ENCODE data around the gene SYT6. TPM values are rescaled to one million over a fixed set of nuclear protein-coding genes. Genes with fewer than 3 reads are reported as not detected.
"Not testable (repeated sequence)": the region's sequence is repeated elsewhere in the genome, so short reads cannot be mapped to it uniquely, and the experiment has no call there.

SYT6 gene
- total RNA-seq, 2 experiments from 2014 or later, result not detected

DNA sequence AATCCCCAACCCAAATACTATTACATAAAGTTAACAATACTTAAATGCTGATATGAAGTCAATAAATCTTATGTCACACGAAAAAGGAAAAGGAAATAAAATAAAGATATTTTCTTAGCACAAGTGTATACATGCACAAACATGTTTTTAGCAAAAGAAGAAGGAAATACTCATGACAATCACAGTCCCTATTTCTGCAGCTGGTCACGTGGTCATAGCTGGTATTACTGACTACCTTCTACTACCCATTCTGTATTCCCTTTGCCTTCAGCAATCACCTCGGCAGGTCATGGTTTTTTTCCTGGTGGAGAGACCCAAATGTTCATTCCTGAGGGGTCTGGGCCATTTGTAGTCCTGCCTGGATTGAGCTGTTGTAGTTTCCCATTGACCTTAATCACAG lies 88.0 kb downstream of the SYT6 start:
- H3K36me3 Mint-ChIP-seq; H3K4me1 Mint-ChIP-seq (ENCODE audit: low read depth); DNase-seq; CTCF ChIA-PET; H3K27me3 Mint-ChIP-seq; H3K4me3 Mint-ChIP-seq; POLR2A ChIA-PET; H3K9me3 Mint-ChIP-seq; intact Hi-C loops (cut with micrococcal nuclease); H3K27ac Mint-ChIP-seq: not testable (repeated sequence)

- no peak for DNase-seq
- no peaks in the 10 kb centered on the region for H3K4me1 Mint-ChIP-seq (ENCODE audit: low read depth)
- H3K27ac Mint-ChIP-seq, result no peak overlapping the region
- H3K27me3 Mint-ChIP-seq, result no peaks in the 10 kb centered on the region
- POLR2A ChIA-PET, result no interaction called here
- no peak overlapping the region for H3K4me3 Mint-ChIP-seq
- CTCF ChIA-PET, result no interaction called here
- intact Hi-C loops (cut with micrococcal nuclease), result no loop called here
- H3K9me3 Mint-ChIP-seq, result peaks cover 4% of the 10 kb centered on the region
- H3K36me3 Mint-ChIP-seq, result no peaks in the 10 kb centered on the region
These were observed 90.1 kb downstream of the SYT6 start for GRCh38 chr1:114063544-114063943.

DNA sequence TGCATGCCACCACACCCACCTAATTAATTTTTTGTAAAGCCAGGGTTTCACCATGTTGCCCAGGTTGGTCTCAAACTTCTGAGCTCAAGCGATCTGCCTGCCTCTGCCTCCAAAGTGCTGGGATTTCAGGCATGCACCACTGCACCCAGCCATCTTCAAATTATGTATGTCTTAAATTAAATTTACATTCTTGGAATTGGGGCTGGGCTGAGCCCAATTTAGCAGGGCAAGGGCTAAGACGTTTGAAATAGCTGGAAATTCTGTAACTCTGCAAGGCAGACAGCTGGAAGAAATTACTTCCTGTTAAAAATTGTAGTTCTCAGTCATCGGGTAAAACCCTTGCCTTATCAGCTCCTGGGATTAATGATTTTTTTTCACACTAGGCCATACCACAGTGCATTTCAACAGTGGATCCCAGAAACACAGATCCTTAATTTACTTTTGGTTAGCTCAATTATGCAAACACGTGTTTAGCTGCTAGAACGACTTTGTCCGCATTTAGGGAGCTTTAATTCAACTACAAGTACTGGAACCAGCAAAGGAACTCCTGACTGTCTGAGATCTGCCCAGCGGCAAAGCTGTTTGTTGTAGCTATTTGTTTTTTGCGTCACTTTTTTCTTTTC lies 91.1 kb downstream of the SYT6 start:
- CTCF ChIA-PET, result no interaction called here
- Mint-ChIP-seq H3K4me3 (no peak overlapping the region), H3K9me3 (peaks cover 7% of the 10 kb centered on the region), H3K27me3 (no peaks in the 10 kb centered on the region), H3K4me1 (ENCODE audit: low read depth) (no peaks in the 10 kb centered on the region), H3K27ac (no peak overlapping the region), H3K36me3 (no peaks in the 10 kb centered on the region)
- no peak for DNase-seq
- POLR2A ChIA-PET, result no interaction called here
- intact Hi-C loops (cut with micrococcal nuclease), result no loop called here

DNA sequence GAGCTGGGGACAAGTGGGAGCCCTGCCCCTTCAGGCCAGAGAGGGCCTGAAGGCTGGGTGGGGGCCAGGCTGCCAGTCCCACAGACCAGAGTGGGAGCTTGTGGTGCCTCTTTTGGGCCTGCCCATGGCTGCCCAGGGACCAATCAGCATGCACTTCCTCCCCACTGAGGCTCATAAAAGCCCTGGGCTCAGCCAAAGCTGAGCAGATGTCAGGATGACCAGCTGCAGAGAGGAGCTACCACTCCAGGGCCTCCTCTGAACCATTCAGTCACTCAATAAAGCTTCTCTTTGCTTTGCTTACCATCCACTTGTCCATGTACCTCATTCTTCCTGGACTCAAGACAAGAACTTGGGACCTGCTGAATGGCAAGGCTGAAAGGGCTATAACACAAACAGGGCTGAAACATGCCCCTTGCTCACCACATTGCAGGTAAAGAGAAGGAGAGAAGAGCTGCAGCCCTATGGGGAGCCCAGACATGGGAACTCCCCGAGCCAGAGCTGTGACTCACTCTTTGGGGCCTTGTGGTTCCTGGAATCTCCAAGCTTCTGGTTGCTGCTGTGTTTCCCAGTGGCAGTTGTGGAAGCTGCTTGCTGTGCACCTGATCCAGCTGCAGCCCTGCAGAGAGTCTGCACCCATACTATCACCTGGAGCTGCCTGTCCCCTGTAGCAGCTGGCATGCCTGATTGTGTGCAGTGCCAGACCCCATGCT lies 92.4 kb downstream of the SYT6 start:
- no peaks in the 10 kb centered on the region for H3K36me3 Mint-ChIP-seq

DNA sequence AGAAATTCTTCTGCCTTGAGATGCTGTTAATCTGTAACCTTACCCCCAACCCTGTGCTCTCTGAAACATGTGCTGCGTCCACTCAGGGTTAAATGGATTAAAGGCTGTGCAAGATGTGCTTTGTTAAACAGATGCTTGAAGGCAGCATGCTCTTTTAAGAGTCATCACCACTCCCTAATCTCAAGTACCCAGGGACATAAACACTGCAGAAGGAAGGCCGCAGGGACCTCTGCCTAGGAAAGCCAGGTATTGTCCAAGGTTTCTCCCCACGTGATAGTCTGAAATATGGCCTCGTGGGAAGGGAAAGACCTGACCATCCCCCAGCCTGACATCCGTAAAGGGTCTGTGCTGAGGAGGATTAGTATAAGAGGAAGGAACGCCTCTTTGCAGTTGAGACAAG lies 95.4 kb downstream of the SYT6 start:
- H3K36me3 Mint-ChIP-seq; H3K4me3 Mint-ChIP-seq; H3K4me1 Mint-ChIP-seq (ENCODE audit: low read depth); DNase-seq; intact Hi-C loops (cut with micrococcal nuclease); POLR2A ChIA-PET; CTCF ChIA-PET; H3K27ac Mint-ChIP-seq; H3K27me3 Mint-ChIP-seq: not testable (repeated sequence)
- H3K9me3 Mint-ChIP-seq, result peaks cover 16% of the 10 kb centered on the region

More for the DNA sequence above, 92.4 kb downstream of the SYT6 start:
- no peaks in the 10 kb centered on the region for H3K4me1 Mint-ChIP-seq (ENCODE audit: low read depth)
- intact Hi-C loops (cut with micrococcal nuclease), result no loop called here
- H3K4me3 Mint-ChIP-seq, result no peak overlapping the region
- no peak overlapping the region for H3K27ac Mint-ChIP-seq
- ChIA-PET CTCF (no interaction called here), POLR2A (no interaction called here)
- H3K27me3 Mint-ChIP-seq, result peaks cover 3% of the 10 kb centered on the region
- no peak for DNase-seq
- H3K9me3 Mint-ChIP-seq, result peaks cover 16% of the 10 kb centered on the region

DNA sequence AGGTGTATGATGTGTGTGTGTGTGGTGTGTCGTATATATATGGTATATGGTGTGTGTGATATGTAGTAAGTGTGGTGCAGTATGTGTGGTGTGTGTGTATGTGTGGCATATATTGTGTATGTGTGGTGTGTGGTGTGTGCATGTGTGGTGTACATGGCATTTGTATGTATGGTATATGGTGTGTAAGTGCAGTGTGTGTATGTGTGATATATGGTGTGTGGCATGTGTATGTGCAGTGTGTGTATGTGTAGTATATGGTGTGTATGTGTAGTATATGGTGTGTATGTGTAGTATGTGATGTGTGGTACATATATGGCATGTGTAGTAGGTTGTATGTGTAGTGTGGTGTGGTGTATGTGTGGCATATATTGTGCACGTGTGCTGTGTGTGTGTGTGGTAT lies 99.5 kb downstream of the SYT6 start:
- H3K27me3 Mint-ChIP-seq, result peaks cover 4% of the 10 kb centered on the region
- peaks cover 12% of the 10 kb centered on the region for H3K9me3 Mint-ChIP-seq
- intact Hi-C loops (cut with micrococcal nuclease), result no loop called here
- DNase-seq, result no peak
- no peaks in the 10 kb centered on the region for H3K4me1 Mint-ChIP-seq (ENCODE audit: low read depth)
- H3K27ac Mint-ChIP-seq, result no peak overlapping the region
- CTCF ChIA-PET, result interaction anchor here (1.3 kb wide), 1 partner anchor 21 kb away, joined by 5 read pairs; no protein-coding TSS in a partner anchor
- H3K36me3 Mint-ChIP-seq, result no peaks in the 10 kb centered on the region
- H3K4me3 Mint-ChIP-seq, result no peak overlapping the region
- POLR2A ChIA-PET, result no interaction called here

DNA sequence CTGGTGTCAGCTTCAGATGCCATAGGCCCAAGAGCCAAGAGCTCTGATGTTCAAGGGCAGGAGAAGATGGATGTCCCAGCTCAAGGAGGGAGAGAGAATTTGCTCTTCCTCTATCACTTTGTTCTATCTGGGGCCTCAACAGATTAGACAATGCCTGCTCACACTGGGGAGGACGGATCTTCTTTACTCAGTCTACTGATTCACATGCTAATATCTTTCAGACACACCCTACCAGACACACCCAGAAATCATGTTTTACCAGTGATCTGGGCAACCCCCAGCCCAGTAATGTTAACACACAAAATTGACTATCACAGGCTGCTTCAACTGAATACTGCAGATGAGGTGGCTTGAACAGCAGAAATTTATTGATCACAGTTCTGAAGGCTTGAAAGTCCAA lies 105.4 kb downstream of the SYT6 start:
- H3K9me3 Mint-ChIP-seq, result no peaks in the 10 kb centered on the region
- H3K4me3 Mint-ChIP-seq, result no peak overlapping the region
- CTCF ChIA-PET, result no interaction called here

GRCh38 chr1:114043548-114043947 lies 110.1 kb downstream of the SYT6 start:
- CTCF ChIA-PET, result no interaction called here
- Mint-ChIP-seq H3K4me3 (no peak overlapping the region), H3K27me3 (no peaks in the 10 kb centered on the region), H3K27ac (no peak overlapping the region), H3K9me3 (no peaks in the 10 kb centered on the region), H3K36me3 (no peaks in the 10 kb centered on the region), H3K4me1 (ENCODE audit: low read depth) (peaks cover 3% of the 10 kb centered on the region)
- DNase-seq, result no peak
- POLR2A ChIA-PET, result no interaction called here
- intact Hi-C loops (cut with micrococcal nuclease), result no loop called here

More for the DNA sequence above, 105.4 kb downstream of the SYT6 start:
- Mint-ChIP-seq H3K4me1 (ENCODE audit: low read depth) (no peaks in the 10 kb centered on the region), H3K27ac (no peak overlapping the region), H3K36me3 (no peaks in the 10 kb centered on the region), H3K27me3 (no peaks in the 10 kb centered on the region)
- intact Hi-C loops (cut with micrococcal nuclease), result no loop called here
- POLR2A ChIA-PET, result no interaction called here
- DNase-seq, result no peak

DNA sequence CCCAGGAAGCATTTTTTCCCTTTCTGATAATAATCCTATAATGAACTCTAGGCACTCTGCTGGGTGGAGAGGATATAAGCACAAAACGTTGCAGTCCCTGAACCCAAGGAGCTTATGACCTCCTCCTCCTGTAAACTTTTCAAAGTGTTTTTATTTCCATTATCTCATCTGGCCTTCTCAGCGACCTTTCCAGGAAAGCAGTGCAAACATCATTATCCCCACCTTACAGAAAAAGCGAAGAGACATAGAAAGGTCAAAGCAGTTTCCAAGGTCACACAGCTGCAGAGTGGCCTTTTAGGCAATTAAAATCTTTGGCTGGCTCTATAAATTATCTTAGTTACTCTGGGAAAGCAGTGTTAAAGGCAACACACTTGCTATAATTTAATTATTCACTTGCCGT lies 110.6 kb downstream of the SYT6 start:
- peaks cover 3% of the 10 kb centered on the region for H3K4me1 Mint-ChIP-seq (ENCODE audit: low read depth)
- POLR2A ChIA-PET, result no interaction called here
- intact Hi-C loops (cut with micrococcal nuclease), result no loop called here
- H3K27me3 Mint-ChIP-seq, result no peaks in the 10 kb centered on the region
- no peak overlapping the region for H3K27ac Mint-ChIP-seq
- no peak overlapping the region for H3K4me3 Mint-ChIP-seq
- CTCF ChIA-PET, result no interaction called here
- no peak for DNase-seq
- H3K36me3 Mint-ChIP-seq, result no peaks in the 10 kb centered on the region
- no peaks in the 10 kb centered on the region for H3K9me3 Mint-ChIP-seq

DNA sequence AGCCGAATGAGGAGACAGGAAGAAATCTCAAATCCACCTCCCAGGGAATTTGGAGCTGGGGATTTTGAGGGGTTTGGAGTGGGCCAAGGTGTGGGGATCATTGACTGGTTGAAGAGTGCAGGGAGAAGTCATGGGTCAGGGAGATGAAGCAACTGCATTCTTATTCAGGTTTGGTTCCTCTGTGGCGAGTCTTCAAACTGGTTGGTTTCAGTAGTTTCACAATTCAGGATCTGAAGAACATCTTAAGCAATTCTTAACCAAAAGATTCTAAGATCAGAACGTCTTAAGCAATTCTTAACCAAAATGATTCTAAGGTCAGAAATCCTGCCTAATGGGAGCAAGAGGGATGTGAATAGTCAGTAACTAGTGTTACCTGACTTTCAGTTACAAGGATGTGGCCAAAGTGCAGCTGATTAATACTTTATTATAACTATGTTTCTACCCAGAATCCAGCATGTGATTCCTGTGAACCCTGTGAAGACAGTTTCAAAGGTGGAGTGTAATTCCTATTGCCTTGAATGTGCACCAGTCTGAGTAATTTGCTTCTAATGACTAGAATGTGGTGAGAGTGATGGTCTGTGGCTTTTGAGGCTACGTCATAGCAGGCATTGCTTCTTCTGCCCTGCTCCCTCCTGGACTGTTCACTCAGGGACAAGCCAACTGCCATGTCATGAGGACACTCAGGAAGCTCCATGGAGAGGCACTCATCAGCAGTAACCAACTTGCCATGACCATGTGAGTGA lies 113.2 kb downstream of the SYT6 start:
- H3K4me1 Mint-ChIP-seq (ENCODE audit: low read depth), result peaks cover 3% of the 10 kb centered on the region
- POLR2A ChIA-PET, result no interaction called here
- DNase-seq, result peak; percentile 18
- intact Hi-C loops (cut with micrococcal nuclease), result no loop called here
- no peaks in the 10 kb centered on the region for H3K36me3 Mint-ChIP-seq
- H3K9me3 Mint-ChIP-seq, result no peaks in the 10 kb centered on the region
- H3K4me3 Mint-ChIP-seq, result no peak overlapping the region
- CTCF ChIA-PET, result no interaction called here
- H3K27me3 Mint-ChIP-seq, result no peaks in the 10 kb centered on the region
- H3K27ac Mint-ChIP-seq, result no peak overlapping the region

All from activated CD4-positive, alpha-beta memory T cell treated with anti-CD3 and anti-CD28 coated beads for 36 hours (primary cell).